Astrocyte (in vitro differentiated cells and primary cell): Measurements from ENCODE around the gene COX15. TPM values are rescaled to one million over a fixed set of nuclear protein-coding genes. Genes with fewer than 3 reads are reported as not detected.

Source experiments
- DNase-seq: peaks from one replicate; pipeline ENCODE4 v3.0.0-alpha.2; 2010; ENCODE audit warnings: low read depth
- FAIRE-seq: peaks from 2 replicates; lab custom pipeline; 2011; peaks lifted over from hg19 to GRCh38; lab: Jason Lieb, UNC
- H2AFZ ChIP-seq: 2 replicates; pipeline ENCODE4 v1.6.0; 2012; ENCODE audit warnings: low read depth, low read length, inconsistent platforms
- H3K27ac ChIP-seq: 2 replicates; pipeline ENCODE4 v1.5.1; 2011; ENCODE audit warnings: low read depth, low read length, inconsistent platforms
- H3K27me3 ChIP-seq: 2 replicates; pipeline ENCODE4 v1.6.0; 2011; ENCODE audit warnings: low read length, inconsistent platforms; ENCODE audit not compliant: insufficient read depth
- H3K36me3 ChIP-seq: 2 replicates; pipeline ENCODE4 v1.5.1; 2011; ENCODE audit warnings: low read length, inconsistent platforms; ENCODE audit not compliant: insufficient read depth
- H3K4me1 ChIP-seq: 2 replicates; pipeline ENCODE4 v1.5.1; 2011; ENCODE audit warnings: low read length, inconsistent platforms; ENCODE audit not compliant: insufficient read depth
- H3K4me2 ChIP-seq: 2 replicates; pipeline ENCODE4 v1.6.0; 2012; ENCODE audit warnings: low read length, inconsistent platforms
- H3K4me3 ChIP-seq: 2 replicates; pipeline ENCODE4 v1.5.1; 2011; ENCODE audit warnings: low read depth, mild to moderate bottlenecking, low read length, inconsistent platforms; ENCODE audit not compliant: insufficient read depth
- H3K79me2 ChIP-seq: 2 replicates; pipeline ENCODE4 v1.6.0; 2012; ENCODE audit warnings: mild to moderate bottlenecking, low read length, inconsistent platforms; ENCODE audit not compliant: insufficient read depth
- H3K9ac ChIP-seq: 2 replicates; pipeline ENCODE4 v1.6.0; 2012; ENCODE audit warnings: mild to moderate bottlenecking, low read length, inconsistent platforms
- H3K9me3 ChIP-seq: 2 replicates; pipeline ENCODE4 v1.5.1; 2012; ENCODE audit warnings: low read depth, mild to moderate bottlenecking, low read length, inconsistent platforms; ENCODE audit not compliant: insufficient read depth
- H4K20me1 ChIP-seq: 2 replicates; pipeline ENCODE4 v1.6.0; 2012; ENCODE audit warnings: low read length, inconsistent platforms; ENCODE audit not compliant: insufficient read depth
- H3K27ac Mint-ChIP-seq: one replicate; pipeline ENCODE4 v1.8.0; 2021; ENCODE audit warnings: mild to moderate bottlenecking, mixed read lengths; ENCODE audit not compliant: unreplicated experiment
- H3K27me3 Mint-ChIP-seq: one replicate; pipeline ENCODE4 v1.8.0; 2021; ENCODE audit warnings: low read depth, mixed read lengths; ENCODE audit not compliant: unreplicated experiment
- H3K36me3 Mint-ChIP-seq: one replicate; pipeline ENCODE4 v1.8.0; 2021; ENCODE audit warnings: low read depth, mixed read lengths; ENCODE audit not compliant: unreplicated experiment
- H3K4me1 Mint-ChIP-seq: one replicate; pipeline ENCODE4 v1.8.0; 2021; ENCODE audit warnings: low read depth, mixed read lengths; ENCODE audit not compliant: unreplicated experiment
- H3K4me3 Mint-ChIP-seq: one replicate; pipeline ENCODE4 v1.8.0; 2021; ENCODE audit warnings: mild to moderate bottlenecking, moderate library complexity, mixed read lengths; ENCODE audit not compliant: unreplicated experiment
- H3K9me3 Mint-ChIP-seq: one replicate; pipeline ENCODE4 v1.8.0; 2021; ENCODE audit warnings: mild to moderate bottlenecking, mixed read lengths; ENCODE audit not compliant: unreplicated experiment
- CTCF ChIP-seq: IDR thresholded peaks from 2 replicates; pipeline ENCODE4 v1.5.1; 2011; ENCODE audit warnings: low read depth, mild to moderate bottlenecking, inconsistent platforms, low read length, moderate library complexity; ENCODE audit not compliant: insufficient read depth
- EZH2 ChIP-seq: IDR thresholded peaks from 2 replicates; pipeline ENCODE4 v1.6.1; 2012; ENCODE audit warnings: mild to moderate bottlenecking, low read length, inconsistent platforms; ENCODE audit not compliant: insufficient read depth
- total RNA-seq: library from RNA; stranded (reverse); gene quantifications from 2 replicates; pipeline ENCODE4 v1.2.1, GENCODE V29; 2021

The COX15 gene
- total RNA-seq, 1 donor from 2014 or later: 33.4 TPM

GRCh38 chr10:99769706-99770105, 37.8 kb upstream of the COX15 start:
- TF ChIP-seq EZH2: no peak
- no peak for TF ChIP-seq CTCF
- FAIRE-seq (no peak), DNase-seq (no peak)
- H3K9me3 Mint-ChIP-seq: no peaks in the 10 kb centered on the region
- H3K27me3 Mint-ChIP-seq: no peaks in the 10 kb centered on the region
- H4K20me1 ChIP-seq: no peaks in the 10 kb centered on the region
- H3K4me3 ChIP-seq: no peak overlapping the region
- H3K36me3 Mint-ChIP-seq: no peaks in the 10 kb centered on the region
- no peak overlapping the region for H3K27ac ChIP-seq
- no peaks in the 10 kb centered on the region for H3K4me1 Mint-ChIP-seq
- H3K36me3 ChIP-seq: no peaks in the 10 kb centered on the region
- H3K9ac ChIP-seq: no peak overlapping the region
- no peak overlapping the region for H3K27ac Mint-ChIP-seq
- no peak overlapping the region for H2AFZ ChIP-seq
- no peaks in the 10 kb centered on the region for H3K27me3 ChIP-seq
- H3K9me3 ChIP-seq: no peaks in the 10 kb centered on the region
- H3K4me2 ChIP-seq: no peak overlapping the region
- H3K79me2 ChIP-seq: no peaks in the 10 kb centered on the region
- H3K4me1 ChIP-seq: peaks cover 4% of the 10 kb centered on the region
- H3K4me3 Mint-ChIP-seq: no peak overlapping the region

- Histone ChIP-seq H3K4me3 (no peak overlapping the region), H3K79me2 (no peaks in the 10 kb centered on the region), H3K36me3 (no peaks in the 10 kb centered on the region), H3K4me2 (peak overlapping the region; percentile 56), H3K27me3 (no peaks in the 10 kb centered on the region), H4K20me1 (no peaks in the 10 kb centered on the region), H3K4me1 (peaks cover 4% of the 10 kb centered on the region), H3K27ac (peak overlapping the region; percentile 27), H3K9ac (no peak overlapping the region), H2AFZ (no peak overlapping the region), H3K9me3 (no peaks in the 10 kb centered on the region)
- Mint-ChIP-seq H3K36me3 (no peaks in the 10 kb centered on the region), H3K27me3 (no peaks in the 10 kb centered on the region), H3K9me3 (no peaks in the 10 kb centered on the region), H3K4me3 (no peak overlapping the region), H3K4me1 (no peaks in the 10 kb centered on the region), H3K27ac (no peak overlapping the region)
- DNase-seq: peak; percentile 19
- no peak for FAIRE-seq
- TF ChIP-seq CTCF: no peak
- TF ChIP-seq EZH2: no peak
Observed at GRCh38 chr10:99768556-99768955, 36.6 kb upstream of the COX15 start.

GRCh38 chr10:99767901-99768300, 36.0 kb upstream of the COX15 start:
- no peak overlapping the region for H3K4me3 ChIP-seq
- Mint-ChIP-seq H3K4me1 (no peaks in the 10 kb centered on the region), H3K4me3 (no peak overlapping the region), H3K36me3 (no peaks in the 10 kb centered on the region), H3K27me3 (no peaks in the 10 kb centered on the region), H3K27ac (no peak overlapping the region), H3K9me3 (no peaks in the 10 kb centered on the region)
- FAIRE-seq (no peak), DNase-seq (no peak)
- no peaks in the 10 kb centered on the region for H3K9me3 ChIP-seq
- no peaks in the 10 kb centered on the region for H3K36me3 ChIP-seq
- no peak overlapping the region for H3K4me2 ChIP-seq
- TF ChIP-seq EZH2 (no peak), CTCF (no peak)
- no peak overlapping the region for H2AFZ ChIP-seq
- no peak overlapping the region for H3K9ac ChIP-seq
- H4K20me1 ChIP-seq: no peaks in the 10 kb centered on the region
- H3K27me3 ChIP-seq: no peaks in the 10 kb centered on the region
- H3K27ac ChIP-seq: no peak overlapping the region
- H3K79me2 ChIP-seq: no peaks in the 10 kb centered on the region
- peaks cover 4% of the 10 kb centered on the region for H3K4me1 ChIP-seq
